Measurements from ENCODE around the gene EFNA5.
"Not testable (repeated sequence)": the region's sequence is repeated elsewhere in the genome, so short reads cannot be mapped to it uniquely, and the experiment has no call there.

EFNA5 gene

GRCh38 chr5:107499237-107499636, 171.5 kb downstream of the EFNA5 start:
- no peak for DNase-seq (ENCODE audit: low read depth in 2 of 2, low spot score in 1 of 2)

GRCh38 chr5:107496466-107496865, 174.3 kb downstream of the EFNA5 start:
- no peak for DNase-seq (ENCODE audit: low read depth in 2 of 2, low spot score in 1 of 2)

GRCh38 chr5:107494129-107494528, 176.6 kb downstream of the EFNA5 start:
- DNase-seq (ENCODE audit: low read depth in 2 of 2, low spot score in 1 of 2): not testable (repeated sequence)

GRCh38 chr5:107487056-107487542, 183.6 kb downstream of the EFNA5 start:
- no peak for DNase-seq (ENCODE audit: low read depth in 2 of 2, low spot score in 1 of 2)

- DNase-seq (ENCODE audit: low read depth in 2 of 2, low spot score in 1 of 2): no peak
Measured at GRCh38 chr5:107486489-107486888, 184.2 kb downstream of the EFNA5 start.

GRCh38 chr5:107485184-107485583, 185.6 kb downstream of the EFNA5 start:
- no peak for DNase-seq (ENCODE audit: low read depth in 2 of 2, low spot score in 1 of 2)

GRCh38 chr5:107484281-107484680, 186.5 kb downstream of the EFNA5 start:
- DNase-seq (ENCODE audit: low read depth in 2 of 2, low spot score in 1 of 2): no peak

- no peak for DNase-seq (ENCODE audit: low read depth in 2 of 2, low spot score in 1 of 2)
Measured at GRCh38 chr5:107483231-107484024, 187.3 kb downstream of the EFNA5 start.

GRCh38 chr5:107478068-107478641, 192.6 kb downstream of the EFNA5 start:
- no peak for DNase-seq (ENCODE audit: low read depth in 2 of 2, low spot score in 1 of 2)

GRCh38 chr5:107477492-107477891, 193.2 kb downstream of the EFNA5 start:
- no peak for DNase-seq (ENCODE audit: low read depth in 2 of 2, low spot score in 1 of 2)

- no peak for DNase-seq (ENCODE audit: low read depth in 2 of 2, low spot score in 1 of 2)
Measured at GRCh38 chr5:107476783-107477182, 194.0 kb downstream of the EFNA5 start.

GRCh38 chr5:107474716-107475489, 195.8 kb downstream of the EFNA5 start:
- DNase-seq (ENCODE audit: low read depth in 2 of 2, low spot score in 1 of 2): no peak

- DNase-seq (ENCODE audit: low read depth in 2 of 2, low spot score in 1 of 2): no peak
Measured at GRCh38 chr5:107474361-107474715, 196.4 kb downstream of the EFNA5 start.

GRCh38 chr5:107472620-107473064, 198.1 kb downstream of the EFNA5 start:
- DNase-seq (ENCODE audit: low read depth in 2 of 2, low spot score in 1 of 2): no peak

GRCh38 chr5:107470295-107470582, 200.5 kb downstream of the EFNA5 start:
- no peak for DNase-seq (ENCODE audit: low read depth in 2 of 2, low spot score in 1 of 2)

GRCh38 chr5:107469485-107470294, 201.0 kb downstream of the EFNA5 start:
- DNase-seq (ENCODE audit: low read depth in 2 of 2, low spot score in 1 of 2): no peak

GRCh38 chr5:107469064-107469463, 201.7 kb downstream of the EFNA5 start:
- no peak for DNase-seq (ENCODE audit: low read depth in 2 of 2, low spot score in 1 of 2)

GRCh38 chr5:107468276-107468675, 202.5 kb downstream of the EFNA5 start:
- no peak for DNase-seq (ENCODE audit: low read depth in 2 of 2, low spot score in 1 of 2)

- no peak for DNase-seq (ENCODE audit: low read depth in 2 of 2, low spot score in 1 of 2)
Measured at GRCh38 chr5:107467137-107467932, 203.4 kb downstream of the EFNA5 start.

GRCh38 chr5:107466233-107466769, 204.4 kb downstream of the EFNA5 start:
- no peak for DNase-seq (ENCODE audit: low read depth in 2 of 2, low spot score in 1 of 2)
